ENCODE results near the gene PAF1.
"Not testable (repeated sequence)": the region's sequence is repeated elsewhere in the genome, so short reads cannot be mapped to it uniquely, and the experiment has no call there.

PAF1 gene

DNA sequence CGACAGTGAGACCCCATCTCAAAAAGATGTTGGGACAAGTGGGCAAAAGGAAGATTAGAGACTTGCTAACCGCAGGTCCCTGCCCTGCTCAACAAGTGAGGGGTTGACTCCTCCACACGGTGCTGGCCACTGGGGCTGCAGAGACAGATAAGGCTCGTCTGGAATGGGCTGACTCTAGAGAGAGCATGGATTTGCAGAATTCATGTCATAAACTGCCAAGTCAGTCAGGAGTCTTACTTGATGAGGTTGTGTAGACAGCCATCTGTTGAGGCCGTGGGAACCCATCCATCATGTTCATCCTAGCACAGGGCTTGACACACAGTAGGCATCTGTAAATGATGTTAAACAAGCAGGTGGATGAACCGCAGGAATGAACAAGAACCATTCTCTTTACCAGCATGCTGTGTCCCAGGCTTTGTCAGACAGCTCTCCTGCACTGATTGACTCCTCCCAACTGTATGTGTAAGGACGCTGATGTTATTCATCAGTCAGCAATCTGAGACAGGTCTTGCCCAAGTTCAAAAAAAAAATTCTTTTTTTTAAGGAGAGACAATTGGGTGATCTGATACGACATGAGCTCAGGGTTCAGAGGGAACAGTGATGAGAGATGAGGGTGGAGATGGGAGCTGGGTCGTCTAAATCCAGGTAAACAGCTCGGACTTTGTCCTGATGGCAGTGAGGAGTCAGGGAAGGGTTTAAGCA is 8.8 kb downstream of the PAF1 start:
- DNase-seq, result no peak

DNA sequence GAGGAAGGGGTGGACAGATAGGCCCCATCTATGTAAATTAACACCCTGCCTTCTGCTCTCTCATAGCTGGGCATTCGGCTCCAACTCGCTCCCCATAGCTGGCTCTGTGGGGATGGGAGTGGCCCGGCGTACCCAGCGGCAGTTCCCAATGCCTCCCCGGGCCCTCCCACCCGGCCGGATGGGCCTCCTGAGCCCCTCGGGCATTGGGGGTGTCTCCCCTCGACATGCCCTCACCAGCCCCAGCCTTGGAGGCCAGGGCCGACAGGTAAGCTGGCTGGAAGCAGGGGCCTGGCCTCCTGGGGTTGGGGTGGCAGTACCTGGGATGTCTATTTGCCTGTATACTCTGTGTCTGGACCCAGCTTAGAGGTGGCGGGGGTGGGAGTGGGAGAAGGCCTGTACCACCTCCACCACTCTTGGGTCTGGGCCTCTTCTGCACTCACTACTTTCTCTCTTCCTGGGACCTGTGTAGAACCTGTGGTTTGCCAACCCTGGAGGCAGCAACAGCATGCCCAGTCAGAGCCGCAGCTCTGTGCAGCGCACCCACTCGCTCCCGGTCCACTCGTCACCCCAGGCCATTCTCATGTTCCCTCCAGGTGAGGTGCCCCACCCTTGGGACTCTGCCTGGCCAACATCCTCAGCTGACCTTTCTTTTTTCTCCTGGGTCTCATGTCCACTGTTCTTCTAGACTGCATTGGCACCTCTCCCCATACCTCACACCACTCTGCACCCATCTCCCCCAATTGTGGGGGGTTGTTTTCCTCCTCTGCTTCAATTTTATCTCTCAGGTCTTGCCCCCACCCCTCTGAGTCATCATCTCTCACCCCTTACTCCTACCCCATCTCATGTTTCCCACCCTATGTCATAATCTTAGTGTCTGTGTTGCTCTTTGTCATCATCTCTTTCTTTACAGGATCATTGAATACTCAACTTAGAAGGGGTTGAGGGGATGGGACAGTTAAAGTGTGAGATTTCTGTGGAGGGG is 10.1 kb downstream of the PAF1 start:
- DNase-seq, result no peak

DNA sequence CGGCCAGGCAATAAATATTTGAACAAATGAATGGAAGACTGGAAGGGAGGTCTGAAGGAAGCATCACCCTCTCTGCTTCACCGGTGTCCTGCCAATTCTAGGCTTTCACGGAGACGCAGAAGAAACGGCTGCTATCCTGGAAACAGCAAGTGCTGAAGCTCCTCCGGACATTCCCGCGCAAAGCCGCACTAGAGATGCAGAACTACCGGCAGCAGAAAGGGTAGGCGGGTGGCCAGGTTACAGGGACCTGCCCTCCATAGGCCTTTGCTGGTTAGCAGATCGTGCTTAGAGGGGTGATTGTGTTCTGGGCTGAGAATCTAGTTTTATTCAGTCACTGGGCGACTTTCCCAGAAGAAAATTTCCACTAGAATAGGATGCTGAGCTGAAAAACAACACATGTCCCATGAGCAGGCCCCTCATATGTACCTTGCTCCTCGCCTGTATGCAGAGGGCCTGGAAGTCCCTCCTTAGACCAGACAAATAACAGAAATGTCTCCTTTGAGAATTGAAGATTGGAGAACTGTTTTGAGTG is 11.0 kb downstream of the PAF1 start:
- DNase-seq, result no peak

DNA sequence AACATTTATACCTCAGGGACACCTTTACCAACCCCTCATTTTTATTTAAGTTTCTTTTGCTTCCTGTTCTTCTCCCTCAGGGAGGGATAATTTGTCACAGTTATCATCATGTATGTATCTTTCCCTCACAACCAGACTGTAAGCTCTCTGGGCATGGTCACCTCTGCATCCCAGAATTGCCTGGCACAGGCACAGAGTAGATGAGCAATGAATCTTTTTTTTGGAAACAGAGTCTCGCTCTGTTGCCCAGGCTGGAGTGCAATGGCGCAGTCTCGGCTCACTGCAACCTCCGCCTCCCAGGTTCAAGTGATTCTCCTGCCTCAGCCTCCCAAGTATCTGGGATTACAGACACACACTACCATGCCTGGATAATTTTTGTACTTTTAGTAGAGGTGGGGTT is 11.5 kb downstream of the PAF1 start:
- not testable (repeated sequence) for DNase-seq

DNA sequence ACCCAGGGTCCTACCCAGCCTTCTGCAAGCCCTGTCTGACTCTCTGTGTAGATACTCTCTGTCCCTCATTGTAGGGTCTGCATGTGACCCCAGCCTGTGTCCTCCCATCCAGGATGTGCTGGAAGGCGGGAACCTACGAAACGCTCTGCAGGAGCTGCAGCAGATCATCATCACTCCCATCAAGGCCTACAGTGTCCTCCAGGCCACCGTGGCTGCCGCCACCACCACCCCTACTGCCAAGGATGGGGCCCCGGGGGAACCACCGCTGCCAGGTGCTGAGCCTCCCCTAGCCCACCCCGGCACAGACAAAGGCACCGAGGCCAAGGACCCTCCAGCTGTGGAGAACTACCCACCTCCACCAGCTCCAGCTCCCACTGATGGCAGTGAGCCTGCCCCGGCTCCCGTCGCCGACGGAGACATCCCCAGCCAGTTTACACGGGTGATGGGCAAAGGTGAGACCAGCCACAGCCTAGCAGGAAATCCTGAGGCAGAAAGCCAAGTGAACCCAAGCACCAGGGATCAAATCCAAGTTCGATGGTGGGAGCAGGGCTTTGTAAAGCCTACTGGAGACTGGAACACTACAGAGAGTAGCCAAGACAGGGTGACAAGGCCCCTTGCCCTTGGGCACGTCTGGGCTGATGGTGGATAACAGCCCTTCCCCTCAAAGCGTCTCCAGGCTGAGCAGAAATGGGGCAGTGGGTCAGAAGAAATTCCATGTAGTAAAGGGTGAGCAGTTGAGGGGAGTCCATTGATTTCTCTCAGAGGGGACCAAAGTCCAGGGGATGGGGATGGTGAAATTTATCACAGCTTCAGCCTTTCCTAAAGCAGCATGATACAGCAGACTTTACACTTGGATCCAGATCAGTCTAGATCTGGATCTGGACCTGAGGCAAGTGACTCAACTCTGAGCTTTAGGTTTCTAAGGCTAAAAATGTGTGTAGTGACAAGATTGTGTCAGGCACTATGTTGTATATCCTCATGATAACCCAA is 13.2 kb downstream of the PAF1 start:
- no peak for DNase-seq

DNA sequence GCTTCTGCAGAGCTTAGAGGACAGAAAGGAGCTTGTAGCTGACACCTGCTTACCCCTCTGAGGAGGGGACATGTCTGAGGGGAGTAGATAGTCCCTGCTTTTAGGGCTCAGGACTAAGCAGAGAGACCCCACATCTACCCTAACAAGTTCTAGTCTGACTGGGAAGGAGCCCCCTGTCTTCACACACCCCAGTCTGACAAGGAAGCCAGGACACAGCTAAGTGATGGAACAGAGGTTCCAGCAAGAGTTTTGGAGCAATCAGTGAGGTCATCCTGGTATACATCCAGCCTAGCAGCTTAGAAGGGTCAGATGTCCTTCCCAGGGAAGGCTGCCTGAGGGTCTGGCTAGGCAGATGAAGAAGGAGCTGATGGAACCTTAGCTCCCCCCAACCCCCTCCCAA is 15.0 kb downstream of the PAF1 start:
- no peak for DNase-seq

DNA sequence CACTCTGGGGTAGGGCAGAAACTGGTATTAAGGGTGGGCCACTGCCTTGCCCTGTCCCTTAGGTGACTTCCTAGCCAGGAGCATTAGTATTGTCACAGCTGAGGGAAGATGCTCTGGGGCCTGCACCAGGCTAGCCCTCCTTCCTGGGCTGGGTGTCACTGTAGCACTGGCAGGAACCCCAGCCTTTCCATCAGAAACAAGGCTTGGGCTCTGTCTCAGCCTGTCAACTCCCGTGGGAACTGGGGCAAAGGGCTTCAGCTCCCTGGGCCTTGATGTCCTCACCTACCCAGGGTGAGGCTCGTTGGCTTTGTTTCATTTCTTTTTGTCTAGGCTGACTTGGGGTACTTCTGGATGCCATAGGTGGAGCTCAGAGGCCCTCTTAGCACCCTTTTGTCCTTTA is 18.0 kb downstream of the PAF1 start:
- DNase-seq, result no peak

DNA sequence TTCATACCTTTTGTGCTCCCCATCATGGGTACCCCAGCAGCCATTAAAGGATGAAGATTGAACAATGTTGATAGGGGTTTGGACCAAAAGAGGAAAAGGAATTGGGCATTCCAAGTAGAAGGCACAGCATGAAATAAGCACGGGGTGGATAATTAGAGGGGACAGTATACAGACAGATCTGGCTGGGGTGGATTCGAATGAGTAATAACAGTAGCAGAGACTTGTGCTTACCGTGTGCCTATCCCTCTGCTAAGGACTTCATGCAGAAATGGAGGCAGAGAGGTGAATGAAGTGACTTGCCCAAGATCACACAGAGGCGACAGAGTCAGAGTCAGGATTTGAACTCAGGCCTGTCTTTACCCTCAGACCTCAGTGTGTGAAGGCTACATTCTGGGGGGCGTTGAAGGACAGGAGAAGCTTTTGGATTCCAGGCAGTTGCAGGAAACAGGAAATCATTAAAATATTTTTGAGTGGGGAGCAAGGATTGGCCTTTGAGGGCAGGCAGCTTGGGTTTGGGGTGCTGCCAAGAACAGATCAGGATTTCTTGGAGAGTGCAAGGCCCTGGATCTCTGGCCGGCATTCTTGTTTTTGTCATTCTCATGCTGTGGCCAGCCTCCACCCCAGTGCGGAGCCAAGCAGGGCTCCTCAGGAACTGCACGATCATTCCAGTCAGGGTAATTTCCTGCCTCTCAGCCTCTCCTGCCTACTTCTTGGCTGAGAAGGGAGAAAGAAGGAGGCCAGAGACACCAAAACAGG is 18.7 kb downstream of the PAF1 start:
- DNase-seq, result no peak

DNA sequence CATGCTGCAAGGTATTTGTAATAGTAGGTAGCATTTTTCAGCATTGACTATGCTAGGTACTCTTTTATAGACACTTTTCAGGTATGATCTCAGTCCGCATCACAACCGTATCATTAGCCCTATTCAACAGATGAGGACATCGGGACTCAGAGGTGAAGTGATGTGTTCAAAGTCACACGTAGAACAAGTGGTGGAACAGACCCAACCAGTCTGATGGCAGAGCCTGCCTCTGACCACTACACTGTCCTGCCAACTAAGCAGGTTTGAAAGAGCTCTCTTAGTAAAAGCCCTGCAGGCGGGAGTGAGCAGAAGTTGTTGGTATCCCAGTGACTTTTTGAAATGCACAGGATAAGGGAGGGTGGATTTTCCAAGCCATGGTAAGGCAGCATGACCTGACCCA is 20.2 kb downstream of the PAF1 start:
- no peak for DNase-seq

DNA sequence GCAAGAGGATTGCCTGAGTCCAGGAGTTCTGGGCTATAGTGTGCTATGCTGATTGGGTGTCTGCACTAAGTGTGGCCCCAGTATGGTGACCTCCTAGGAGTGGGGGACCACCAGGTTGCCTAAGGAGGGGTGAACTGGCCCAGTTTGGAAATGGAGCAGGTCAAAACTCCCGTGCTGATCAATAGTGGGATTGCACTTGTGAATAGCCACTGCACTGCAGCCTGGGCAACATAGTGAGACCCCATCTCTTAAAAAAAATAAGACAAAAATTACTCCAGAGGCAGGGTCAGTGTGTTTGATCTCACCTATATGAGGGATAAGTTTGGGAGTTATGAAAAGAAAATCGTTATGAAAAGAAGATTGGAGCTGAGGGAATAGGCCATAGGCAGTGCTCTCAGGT is 21.7 kb downstream of the PAF1 start:
- no peak for DNase-seq

DNA sequence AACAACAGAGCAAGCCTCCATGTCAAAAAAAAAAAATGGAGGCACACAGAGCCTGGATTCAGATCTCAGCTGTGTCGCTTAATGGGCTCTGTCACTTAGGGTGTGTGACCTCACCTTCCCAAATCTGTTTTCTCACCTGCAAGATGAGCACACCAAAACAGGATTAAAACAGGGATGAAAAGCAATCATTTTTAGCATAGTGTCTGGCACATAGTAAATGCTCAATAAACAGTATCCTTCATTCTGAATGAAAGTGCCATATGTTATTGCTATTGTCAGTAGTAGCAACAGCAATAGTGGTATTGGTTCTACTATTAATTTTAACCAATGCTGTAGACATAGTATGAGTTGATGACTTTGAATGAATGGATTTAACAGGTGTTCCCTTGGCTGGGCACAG is 25.4 kb downstream of the PAF1 start:
- no peak for DNase-seq

DNA sequence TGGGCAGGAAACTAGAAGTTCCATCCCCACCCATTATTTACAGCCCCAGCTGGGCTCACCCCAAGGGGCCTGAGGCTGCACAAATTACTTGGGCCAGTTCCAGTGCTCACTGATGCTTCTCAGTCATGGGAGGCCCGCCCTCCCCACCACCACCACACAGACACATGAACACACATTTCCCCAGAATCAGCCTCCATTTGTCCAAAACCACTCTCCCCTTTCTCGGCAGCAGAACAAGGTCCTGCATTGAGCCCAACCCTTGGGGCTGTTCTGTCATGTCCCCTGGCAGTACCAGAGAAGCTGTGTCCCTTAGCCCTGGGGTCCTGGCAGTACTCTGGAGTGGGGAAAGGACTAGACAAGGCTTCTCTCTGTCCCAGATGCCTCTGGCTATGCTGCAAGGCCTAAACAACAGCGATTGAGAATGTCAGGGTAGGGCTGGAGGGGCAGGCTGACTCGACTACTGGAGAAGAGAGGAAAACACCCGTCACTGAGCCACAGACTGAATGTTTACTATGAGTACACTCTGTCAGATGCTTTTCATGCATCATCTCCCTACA is 26.9 kb downstream of the PAF1 start:
- no peak for DNase-seq

DNA sequence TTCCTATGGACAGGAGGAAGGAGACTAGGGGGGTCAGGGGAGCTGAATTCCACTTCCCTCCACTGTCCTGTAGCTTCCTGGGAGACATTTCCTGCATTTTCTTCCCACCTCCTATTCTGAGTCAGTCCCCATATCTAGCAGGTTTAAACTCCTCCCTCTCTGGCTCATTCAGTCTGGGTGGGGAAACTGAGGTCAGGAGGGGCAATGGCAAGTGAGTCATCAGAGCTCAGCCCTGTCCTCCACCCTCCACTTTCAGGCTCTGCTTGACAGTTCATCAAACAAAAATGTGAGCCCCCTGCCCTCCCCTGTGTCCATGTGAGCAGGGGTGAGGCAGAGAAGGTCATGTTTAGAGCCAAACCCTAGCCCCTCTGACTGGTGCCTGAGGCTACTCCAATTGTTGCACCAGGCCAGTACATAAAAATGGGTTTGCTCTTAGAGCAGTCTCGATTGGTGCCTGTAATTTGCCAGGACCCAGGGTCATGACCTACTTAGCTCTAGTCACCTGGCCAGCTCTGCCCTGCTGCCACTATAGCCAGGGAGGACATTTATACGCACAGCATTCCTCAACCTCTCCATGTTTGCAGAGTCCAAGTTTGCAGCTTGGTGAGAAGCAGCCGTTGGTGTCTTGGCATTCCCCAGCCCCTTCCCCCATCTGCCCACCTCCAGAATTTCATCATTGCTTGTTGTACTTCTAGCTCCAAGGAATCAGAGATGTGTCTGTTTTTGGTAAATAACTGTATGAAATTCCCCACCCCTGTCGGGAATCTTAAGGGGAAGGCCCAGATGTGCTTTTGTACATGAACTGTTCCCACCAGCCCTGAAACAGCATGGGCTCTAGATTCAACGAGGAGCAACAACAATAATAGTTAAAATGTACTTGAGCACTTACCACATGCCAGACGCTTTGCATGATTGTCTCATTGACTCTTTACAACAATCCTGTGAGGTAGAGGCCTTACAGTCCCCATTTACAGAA is 27.9 kb downstream of the PAF1 start:
- no peak for DNase-seq

DNA sequence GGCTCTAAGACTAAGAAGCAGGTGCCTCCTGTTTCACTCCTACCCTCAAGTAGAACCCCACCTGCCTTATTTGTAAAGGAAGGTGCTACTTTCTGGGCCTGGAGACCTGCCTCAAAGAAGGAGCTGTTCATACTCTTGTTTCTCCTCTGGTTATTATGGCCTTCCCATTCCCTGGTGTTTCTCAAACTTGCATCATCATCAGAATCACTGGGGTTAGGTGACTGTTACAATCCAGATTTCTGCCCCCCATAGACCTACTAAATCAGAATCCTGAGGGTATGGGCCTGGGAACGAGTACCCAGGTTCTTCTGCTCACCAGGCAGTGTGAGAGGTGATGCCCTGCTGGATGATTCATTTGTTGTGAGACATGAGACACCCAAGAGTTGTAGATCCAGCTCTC is 30.3 kb downstream of the PAF1 start:
- DNase-seq, result no peak

DNA sequence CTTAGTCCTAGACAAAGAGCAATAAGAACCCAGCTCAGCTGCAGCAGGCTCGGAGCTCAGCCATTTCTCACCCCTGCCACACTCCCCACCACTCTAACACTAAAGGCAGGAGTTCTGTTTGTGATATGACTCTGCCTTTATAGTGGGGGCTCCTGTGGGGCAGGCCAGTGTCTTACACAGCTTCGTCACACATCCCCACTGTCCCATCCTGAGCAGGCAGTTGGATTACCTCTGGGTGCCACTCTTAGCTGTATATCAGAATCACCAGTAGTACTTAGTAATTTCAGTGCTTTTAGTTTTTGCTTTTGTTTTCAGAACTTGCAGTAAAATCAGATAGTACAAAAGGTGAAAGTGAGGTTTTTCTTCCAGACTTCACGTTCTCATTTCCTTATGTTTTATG is 31.9 kb downstream of the PAF1 start:
- no peak for DNase-seq

DNA sequence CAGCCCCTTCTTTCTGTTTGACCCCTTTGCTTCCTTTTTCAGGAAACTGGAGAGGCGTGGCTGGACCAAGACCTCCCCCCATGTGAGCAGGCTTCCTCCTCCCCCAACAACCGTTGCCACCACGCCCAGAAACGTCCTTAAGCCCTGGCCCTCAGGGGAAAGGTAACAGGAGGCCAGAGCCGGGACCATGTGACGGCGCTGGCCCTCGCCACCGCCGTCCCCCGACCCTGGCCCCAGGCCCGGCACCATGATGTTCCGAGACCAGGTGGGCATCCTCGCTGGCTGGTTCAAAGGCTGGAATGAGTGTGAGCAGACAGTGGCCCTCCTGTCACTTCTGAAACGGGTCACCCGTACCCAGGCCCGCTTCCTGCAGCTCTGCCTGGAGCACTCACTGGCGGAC is 34.3 kb downstream of the PAF1 start:
- no peak for DNase-seq

DNA sequence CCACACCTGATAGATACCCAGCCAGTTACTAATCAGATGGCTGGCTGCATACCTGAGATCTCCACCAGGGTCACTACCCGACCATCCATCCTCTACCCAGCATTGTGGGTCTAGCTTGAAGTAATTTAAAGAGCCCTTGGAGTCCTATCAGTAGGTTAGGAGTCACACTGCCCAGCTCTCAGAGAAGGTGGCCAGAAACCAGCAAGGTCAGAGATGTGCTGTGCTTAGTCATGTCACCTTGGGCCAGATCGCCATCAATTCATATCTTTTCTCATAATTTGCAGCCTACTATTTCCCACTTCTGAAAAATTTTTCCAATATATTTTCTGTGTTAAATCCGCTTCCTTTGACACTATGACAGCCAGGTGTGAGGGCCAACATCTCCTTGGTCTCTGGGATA is 34.8 kb downstream of the PAF1 start:
- DNase-seq, result no peak

DNA sequence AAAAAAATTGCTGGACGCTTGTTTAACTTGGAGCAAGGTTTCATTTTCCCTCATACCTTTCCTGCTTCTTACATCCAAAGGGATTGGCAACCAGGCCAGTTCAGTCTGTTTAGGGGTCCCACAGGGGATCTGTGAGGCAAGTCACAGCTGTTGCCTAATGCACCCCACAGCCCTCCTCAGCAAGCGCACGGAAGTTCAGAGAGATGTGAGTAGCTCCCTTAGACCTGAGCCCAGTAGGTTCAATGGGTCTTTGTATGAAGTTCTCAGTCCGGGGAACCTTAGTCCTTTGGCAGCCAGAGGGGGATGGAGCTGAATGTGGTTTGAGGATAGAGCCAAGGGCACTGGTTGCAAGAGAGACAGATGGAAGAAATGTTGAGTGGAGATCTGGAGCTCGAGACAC is 35.7 kb downstream of the PAF1 start:
- no peak for DNase-seq

DNA sequence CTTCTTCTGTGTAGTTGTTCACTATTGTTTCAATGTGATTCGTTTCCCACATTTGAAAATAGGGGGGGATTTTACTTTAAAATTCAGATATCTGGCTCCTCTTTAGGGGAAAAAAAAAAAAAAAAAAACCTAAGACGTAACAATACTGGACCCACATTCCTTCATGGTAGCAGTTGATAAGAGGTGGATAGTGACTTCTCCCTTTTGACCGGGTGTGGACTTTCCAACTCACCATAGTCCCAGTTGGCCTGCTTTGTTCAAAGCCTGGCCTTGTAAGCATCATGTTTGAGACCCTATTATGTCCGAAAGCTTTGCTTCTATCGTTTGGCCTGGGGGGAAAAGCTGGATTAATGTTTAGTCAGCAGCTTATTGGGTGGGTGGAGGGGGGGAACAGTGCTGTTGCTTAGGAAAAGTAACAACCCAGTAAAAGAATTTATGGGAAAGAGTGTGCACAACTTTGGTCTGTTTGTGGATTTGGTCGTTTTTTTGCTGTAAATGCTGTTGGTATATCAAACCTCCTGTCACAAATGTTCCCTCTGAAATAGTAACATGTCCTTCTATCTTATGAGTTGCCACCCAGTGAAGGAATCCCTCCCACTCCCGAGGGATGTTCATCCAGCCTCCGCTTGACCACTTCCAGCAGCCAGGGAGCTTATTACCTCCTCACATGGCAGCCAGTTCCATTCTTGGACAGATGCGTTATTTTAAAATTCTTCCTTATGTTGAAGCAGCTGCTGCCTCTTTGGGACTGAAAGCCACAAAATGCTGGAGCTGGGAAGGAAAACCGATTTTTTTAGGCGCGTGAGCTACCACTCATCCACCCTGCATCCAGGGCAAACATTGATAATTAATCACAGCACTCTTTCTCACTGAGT is 38.3 kb downstream of the PAF1 start:
- no peak for DNase-seq

Measured in NCI-H1417 treated with DMSO at 0.1 percent for 48 hours (cell line).